Measurements from ENCODE around the gene SPESP1.
A peak's percentile ranks its signal among the peaks of the same experiment; 100 is the strongest.
"Not testable (repeated sequence)": the region's sequence is repeated elsewhere in the genome, so short reads cannot be mapped to it uniquely, and the experiment has no call there.

Gene SPESP1

DNA sequence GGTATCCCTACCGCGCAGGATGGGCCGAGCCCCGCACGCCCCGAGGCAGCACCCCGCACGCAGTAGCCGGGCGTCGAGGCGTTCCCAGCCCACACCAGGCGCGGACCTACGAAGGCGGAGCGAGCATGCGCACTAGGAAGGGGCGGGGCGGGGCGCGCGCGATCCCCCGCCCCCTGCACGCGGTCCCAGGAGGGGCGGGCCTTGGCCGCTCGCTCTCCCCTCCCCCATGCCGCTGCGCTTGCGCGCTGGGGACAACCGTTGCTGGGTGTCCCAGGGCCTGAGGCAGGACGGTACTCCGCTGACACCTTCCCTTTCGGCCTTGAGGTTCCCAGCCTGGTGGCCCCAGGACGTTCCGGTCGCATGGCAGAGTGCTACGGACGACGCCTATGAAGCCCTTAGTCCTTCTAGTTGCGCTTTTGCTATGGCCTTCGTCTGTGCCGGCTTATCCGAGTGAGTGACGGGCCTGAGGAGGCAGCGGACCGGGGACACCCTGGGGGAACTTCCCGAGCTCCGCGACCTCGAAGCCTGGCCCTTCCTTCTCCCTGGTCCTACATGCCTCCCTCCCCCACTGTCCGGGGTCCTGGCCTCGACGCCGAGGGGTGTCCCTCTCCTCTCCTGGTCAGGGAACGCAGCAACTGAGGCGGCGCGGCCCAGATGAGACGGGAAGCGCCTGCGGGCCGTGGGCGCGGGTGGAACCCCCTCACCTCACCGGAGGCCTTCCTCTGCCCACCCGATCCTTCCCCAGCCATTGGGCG is at the start of gene SPESP1:
TSS of gene SPESP1 (plus strand) at position 258 of the 755 bp plus-strand sequence. CDS start at position 387, 129 bp downstream.
- peak; percentile 27 to 44 for ATAC-seq

DNA sequence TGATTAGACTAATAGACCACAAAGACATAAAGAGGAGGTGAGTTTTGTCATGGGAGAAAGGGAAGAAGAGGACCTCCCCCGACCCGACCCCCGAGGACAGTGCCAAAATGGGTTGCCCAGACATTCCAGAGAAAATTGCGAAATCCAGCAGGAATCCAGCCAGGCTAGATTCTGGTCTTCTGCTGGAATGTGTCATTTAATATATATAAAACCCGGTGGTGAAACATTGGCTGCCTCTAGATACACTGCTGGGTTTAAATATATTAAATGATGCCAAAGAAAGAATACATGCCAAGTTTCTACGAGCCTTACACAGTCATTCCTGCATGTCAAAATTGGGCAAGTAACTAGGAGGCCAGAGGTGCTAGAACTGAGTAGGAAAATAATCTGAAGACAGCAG is 45.3 kb upstream of the SPESP1 start:
- no peak for ATAC-seq

DNA sequence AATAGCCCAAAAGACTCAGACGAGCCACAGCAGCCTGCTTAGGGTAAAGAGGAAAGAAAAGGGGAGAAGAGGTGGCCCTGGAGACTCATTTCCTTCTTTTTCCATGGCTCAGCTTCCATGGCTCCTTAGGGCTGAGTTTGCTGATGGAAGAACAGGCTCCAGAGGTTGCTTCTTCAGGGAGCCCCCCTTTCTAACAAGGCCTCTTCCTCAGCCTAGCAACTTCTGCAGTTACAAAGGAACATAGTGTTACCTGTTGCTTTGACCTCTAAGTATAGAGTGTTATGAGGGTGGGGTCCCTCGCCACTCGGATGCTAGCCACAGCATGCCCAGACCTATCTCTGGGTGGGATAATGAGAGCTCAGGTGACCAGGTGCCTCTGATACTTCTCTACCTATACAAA is 43.2 kb upstream of the SPESP1 start:
- no peak for ATAC-seq

DNA sequence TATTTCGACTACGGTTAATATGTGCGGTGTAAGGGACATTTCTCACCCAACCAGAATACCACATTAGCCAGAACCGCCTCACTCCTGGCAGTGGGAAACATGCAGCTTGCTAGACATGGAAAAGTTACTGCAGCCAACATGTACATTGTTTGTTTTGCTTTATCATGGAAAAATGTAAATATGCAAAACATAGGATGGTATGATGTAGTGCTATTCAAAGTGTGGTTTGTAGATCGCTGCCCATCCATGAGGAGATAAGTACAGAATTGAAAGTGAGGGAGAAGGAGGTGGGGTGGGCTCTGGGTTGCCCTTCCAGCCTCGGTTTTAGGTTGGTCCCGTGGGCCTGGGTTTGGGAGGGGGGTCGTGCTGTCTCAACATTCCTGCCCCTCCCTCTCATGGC is 42.5 kb upstream of the SPESP1 start:
- ATAC-seq = no peak

DNA sequence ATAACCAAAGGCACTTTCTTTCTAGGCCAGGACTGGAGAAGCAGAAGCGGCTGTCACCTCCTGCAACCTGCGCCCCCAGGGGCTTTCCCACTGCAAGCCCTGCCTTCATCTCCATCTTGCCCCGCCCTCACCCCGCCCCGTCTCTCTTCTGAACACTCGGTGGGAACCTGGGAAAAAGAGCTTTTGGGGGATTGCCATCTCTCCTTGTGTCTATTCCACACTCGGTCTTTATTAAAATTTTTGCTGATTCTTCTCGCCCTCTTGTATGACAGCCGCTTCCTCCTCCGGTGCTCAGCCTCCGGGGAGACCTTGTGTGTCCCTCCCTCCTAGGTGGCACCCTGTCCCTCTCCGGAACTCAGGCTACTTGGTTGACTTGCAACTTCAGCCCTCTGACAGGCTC is 41.9 kb upstream of the SPESP1 start:
- ATAC-seq = no peak

DNA sequence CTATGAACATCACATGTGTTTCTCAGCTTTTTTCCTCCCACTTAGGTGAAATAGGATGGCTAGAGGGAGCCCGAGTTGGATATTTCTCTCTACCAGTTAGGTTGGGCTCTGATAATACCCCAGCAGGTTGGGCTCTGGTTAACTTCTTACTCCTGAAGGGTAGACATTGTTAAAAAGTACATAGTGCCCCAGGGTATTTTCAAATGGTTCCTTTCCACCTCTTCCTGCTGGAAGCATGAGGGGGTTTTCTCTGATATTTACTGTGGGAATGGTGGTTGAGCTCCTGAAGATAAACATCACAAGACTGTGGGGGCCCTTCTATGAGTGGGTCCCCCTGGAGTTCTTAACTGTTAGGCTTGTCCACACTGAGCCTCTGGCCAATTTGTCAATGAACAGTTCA is 36.1 kb upstream of the SPESP1 start:
- ATAC-seq = no peak

DNA sequence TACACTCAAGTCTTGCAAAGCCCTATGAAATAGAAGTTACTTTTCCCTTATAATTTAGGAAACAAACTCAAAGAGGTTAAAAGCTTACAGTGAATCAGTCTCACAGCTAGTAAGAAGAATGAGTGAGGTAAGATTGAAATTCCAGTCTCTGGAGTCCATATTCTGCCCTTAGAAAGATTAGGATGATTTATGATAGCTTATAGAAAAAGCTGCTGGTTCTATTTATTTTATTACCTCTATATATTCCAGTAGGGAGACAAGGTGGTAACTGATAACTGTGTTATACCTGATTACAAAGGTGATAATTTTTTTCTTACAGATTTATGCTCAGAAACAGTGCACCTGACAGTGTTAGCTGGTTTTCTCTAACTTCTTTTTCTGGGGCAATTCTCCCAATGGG is 34.1 kb upstream of the SPESP1 start:
- ATAC-seq = no peak

DNA sequence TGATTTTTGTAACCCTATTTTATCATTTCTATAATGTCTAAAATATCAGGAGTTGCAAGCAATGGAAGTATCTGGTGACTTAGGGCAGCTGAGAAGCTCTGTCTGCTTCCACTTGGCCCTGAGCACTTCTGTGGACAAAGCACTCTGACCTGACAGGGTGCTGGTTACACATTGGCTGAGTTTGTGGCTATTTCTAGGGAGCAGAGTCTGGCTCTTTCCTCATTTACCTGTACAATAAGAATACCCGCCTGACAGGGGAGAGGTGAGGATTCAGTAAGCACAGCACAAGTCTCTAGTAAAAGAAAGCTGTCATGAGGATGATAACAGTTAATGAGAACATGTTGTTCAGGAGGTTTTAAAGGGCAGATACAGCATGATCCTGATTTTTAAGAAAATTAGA is 33.3 kb upstream of the SPESP1 start:
- ATAC-seq = no peak

DNA sequence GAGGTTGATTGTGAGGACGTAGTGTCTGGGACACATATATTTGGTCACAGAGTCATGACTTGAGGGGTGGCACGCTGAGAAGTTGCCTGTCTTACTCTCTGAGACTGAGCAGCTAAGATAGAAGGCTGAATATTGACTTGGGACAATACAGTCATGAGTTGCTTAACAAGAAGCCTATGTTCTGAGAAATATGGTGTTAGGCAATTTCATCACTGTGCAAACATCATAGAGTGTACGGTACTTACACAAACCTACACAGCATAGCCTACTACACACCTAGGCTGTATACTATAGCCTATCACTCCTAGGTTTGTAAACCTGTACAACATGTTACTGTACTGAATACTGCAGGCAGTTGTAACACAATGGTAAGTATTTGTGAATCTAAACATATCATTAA is 30.3 kb upstream of the SPESP1 start:
- no peak for ATAC-seq

DNA sequence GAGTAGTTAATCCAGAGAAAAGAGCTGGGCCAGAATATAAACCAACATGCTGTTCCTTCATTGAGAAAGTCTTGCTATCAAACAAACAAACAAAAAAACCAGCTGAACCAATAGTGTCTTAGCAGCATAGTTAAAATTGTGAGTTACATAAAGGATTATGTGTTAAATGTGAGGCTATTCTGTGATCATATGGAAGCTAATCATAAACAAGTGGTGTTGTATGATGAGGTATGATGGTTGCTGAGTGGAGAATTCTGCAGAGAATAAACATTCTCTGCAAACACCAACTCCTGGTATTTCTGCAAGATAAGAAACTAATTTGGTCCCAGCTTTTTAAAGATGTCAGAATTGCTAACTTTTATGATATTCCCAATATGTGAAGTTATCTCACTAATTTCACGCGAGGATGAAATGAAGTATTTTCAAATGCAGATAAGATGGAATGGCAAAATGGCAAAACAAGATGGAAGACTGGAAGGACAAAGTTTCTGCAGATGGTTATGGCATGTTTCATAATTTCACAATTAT is 22.9 kb upstream of the SPESP1 start:
- no peak for ATAC-seq

DNA sequence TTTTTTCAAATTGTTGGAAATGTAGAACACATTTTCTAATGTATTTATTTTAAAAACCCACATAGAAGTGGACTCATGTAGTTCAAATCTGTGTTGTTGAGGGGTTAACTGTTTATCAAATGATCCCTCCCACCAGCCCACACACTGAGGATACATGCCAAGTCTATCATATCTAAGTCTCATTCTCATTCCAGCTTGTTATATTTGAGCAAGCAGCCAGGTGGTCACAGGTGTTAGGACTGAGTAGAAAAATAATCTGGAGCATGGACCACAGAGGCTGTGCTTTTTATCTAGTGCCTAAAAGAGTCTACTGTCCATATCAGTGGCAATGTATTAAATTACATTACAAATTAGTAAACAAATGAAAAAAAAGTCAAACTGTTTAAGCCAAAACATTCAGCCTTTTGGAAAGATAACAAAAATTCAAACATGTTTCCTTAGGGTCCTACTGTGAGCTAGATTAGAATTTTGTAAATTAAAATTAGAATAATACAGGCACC is 20.7 kb upstream of the SPESP1 start:
- ATAC-seq = no peak

DNA sequence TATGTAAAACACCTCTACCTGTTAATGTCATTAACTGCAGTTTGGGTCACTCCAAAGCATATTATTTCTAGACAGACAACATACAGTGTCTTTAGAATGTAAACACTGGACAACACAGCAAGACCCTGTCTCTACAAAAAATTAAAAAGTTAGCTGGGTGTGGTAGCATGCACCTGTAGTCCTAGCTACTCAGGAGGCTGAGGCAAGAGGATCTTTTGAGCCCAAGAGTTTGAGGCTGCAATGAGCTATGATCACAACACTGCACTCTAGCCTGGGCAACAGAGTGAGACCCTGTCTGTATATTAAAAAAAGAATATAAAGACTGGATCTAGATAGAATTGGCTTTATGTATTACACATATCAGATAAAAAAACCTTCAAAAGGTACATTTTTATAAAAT is 20.0 kb upstream of the SPESP1 start:
- no peak for ATAC-seq

DNA sequence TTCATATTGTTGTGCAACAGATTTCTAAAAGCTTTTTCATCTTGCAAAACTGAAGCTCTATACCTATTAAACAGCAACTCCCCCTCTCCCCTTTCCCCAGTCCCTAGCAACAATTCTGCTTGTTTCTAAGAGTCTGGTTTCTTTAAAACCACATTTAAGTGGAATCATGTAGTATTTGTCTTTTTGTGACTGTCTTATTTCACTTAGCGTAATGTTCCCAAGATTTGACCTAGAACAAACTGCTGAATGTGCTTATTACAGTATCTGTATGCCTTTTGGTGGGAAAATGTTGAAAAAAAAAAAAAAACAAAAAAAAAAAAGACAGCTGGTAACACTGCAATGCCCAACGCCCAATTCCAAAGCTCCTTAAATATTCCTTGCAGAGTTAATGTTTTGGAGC is 19.5 kb upstream of the SPESP1 start:
- no peak for ATAC-seq

DNA sequence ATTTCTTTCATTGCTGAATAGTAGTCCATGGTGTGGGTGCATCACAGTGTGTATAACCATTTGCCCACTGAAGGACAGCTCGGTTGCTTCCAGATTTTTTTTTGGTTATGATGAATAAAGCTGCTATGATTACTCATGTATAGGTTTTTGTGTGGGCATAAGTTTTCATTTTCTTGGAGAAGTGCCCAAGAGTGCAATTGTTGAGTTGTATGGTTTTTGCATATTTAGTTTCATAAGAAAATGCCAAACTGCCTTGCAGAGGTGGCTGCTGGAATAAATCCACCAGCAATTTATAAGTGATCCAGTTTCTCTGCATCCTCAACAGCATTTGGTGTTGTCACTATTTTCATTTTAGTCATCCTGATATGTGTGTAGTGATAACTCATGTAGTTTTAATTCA is 8.4 kb upstream of the SPESP1 start:
- ATAC-seq = no peak

DNA sequence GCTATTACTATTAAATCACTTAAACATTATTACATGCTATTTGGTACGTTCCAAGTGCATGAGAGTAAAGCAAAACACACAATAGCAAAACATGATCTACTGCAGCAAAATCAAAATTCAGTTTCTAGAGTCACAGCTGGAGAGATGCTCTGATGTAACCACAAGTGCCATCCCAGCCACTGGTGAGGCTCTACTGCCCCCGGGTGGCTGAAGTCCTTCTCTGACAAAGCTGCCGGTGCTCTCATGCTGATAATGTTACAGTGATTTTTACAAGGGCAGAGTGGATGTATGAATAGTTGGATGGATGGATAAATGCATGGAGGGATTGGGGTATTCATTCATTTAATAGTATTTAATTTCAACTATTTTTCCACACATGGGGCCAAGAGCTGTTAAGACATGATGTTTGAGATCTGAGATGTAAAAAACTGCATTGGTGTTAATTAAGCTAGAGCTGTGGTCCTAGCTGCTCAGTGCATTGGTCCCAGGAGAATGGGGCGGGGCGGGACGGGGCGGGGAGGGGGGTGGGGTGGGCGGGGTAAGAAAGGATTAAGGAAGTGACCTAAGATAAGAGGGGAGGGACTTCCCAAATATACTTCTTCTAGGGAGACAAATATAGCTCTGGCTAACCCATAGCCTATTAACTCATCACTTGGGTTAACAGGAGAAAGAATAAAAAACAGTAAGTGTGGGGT is 5.3 kb upstream of the SPESP1 start:
- ATAC-seq = no peak

DNA sequence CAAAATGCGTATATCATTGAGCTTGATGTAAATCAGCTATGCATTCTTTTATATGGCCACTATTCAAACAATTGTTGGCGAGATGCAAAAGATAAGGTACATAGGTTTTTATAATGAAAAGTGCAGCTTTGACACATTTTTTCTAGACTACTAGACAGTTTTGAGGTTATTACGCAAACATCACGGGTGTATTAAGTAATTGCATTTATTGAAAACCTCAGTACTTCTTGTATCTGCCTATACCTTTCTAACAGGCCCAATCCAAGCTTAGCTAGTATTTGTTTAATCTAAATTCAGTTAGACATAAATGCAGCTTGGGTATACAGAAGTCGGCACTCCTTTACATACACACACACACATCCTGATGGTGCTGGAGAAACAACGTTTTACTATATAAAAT is 2.7 kb downstream of the SPESP1 start:
- ATAC-seq = no peak

DNA sequence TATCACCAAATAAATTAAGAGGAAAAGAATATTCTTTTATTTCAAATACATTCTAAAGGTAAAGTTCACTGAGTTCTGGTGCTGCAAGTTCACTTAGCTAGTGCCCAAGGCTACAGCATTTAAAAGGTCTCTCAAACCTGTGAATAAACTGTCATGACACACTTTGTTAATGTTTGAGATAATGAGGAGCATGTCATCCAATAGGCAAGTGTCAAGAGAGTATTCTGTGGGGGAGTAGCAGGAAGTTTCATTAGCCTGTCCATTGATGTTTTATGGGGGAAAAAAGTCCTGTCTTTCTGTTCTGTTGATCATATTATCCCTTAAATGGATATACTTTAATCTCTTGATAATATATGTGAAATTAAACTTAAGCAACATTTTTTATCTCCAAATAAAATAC is 4.0 kb downstream of the SPESP1 start:
- no peak for ATAC-seq

DNA sequence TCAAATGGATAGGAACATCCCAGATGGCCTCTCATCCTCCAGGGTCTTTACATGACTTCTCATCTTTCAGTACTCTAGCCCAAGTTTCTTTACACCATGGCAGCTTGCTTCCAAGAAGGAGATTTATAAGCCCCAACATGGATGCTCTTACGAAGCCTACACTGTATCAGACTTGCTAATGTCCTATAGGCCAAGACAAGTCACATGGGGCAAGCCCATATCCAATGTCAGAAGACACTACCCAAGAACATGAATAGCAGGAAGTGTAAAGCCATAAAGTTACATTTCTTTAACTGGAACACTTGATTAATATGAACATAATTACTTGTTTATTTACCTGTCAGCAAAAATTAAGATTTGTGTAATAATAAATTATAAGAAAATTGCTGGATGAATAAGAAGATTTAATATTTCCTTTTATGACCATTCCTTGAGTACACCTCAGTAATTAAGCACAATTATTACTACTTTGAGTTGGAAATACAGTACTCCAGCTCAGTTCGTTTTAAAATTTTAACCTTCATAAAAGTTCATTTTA is 5.1 kb downstream of the SPESP1 start:
- no peak for ATAC-seq

DNA sequence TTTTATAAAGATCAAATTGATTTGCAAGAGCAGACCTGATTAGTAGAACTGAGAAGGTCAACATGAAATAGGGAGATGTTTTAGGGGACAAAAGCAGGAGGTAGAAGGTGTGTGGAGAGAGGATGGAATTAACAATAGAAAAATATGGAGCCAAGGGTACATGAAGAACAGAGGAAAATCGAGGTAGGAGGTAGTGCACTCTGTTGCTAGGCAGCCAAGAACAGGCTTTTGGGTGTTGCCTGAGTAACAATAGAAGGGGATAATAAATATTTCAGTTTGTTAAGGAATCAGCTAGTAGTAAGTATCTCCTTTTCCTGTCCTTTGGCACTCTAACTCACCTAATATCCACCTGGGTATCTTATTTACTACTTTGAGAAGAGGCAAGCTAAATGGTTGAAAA is 9.2 kb downstream of the SPESP1 start:
- ATAC-seq = no peak

DNA sequence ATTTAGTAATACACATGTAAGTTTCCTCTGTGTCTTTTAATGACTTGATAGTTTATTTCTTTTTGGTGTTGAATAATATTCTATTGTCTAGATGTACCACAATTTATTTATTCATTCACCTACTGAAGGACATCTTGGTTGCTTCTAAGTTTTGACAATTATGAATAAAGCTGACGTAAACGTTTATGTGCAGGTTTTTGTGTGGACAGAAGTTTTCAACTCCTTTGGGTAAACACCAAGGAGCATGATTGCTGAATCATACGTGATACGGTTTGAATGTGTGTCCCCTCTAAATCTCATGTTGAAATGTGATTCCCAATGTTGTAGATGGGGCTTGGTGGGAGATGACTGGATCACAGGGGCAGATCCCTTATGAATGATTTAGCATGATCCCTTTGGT is 21.5 kb downstream of the SPESP1 start:
- no peak for ATAC-seq

DNA sequence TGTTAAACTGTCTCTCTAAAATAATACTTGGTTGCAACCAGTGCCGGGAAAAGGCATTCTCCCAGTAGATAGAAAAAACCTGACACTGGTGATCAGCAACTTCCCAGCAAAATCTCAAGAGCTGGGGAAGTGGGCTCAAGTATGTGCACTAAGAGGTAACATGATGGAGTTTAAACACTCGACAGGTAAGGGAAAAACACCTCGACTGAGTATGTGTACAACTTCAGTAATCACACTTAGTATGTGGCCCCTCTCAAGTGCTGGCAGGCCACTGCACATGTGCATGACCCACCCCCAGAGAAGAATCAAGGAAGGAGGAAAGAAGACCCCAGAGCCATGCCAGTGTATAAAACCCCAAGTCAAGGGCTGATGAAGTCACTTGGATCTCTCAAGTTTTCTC is 27.4 kb downstream of the SPESP1 start:
- ATAC-seq = no peak

DNA sequence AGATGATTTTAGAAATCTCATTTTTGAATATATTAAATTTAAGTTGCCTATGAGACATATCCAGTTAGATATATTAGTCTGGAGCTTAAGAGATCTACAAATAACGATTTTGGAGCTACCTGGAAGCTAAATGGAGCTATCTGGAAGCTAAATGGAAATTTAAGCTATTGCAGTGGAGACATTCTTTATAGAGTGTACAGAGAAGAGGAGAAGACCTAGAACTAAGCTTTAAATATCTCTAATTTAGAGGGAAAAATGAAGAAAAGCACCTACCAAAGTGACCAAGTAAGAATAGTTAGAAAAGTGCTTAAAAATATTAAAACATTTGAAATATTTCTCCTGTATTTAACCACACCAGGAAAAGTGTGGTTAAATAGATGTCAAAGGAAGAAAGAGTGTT is 28.3 kb downstream of the SPESP1 start:
- ATAC-seq = no peak

DNA sequence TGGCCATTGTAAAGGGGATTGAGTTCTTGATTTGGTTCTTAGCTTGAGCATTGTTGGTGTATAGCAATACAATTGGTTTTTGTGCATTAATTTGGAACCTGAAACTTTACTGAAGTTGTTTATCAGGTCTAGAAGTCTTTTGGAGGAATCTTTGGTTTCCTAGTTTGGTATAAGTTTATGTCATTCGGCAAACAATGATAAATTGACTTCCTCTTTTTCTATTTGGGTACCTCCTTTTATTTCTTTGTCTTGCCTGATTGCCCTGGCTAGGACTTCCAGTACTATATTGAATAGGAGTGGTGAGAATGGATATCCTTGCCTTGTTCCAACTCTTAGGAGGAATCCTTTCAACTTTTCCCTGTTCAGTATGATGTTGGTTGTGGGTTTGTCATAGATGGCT is 32.1 kb downstream of the SPESP1 start:
- ATAC-seq = no peak

DNA sequence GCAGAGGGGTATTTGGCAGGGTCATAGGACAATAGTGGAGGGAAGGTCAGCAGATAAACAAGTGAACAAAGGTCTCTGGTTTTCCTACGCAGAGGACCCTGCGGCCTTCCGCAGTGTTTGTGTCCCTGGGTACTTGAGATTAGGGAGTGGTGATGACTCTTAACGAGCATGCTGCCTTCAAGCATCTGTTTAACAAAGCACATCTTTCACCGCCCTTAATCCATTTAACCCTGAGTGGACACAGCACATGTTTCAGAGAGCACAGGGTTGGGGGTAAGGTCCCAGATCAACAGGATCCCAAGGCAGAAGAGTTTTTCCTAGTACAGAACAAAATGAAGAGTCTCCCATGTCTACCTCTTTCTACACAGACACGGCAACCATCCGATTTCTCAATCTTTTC is 33.4 kb downstream of the SPESP1 start:
- ATAC-seq = not testable (repeated sequence)

Data from activated CD4-positive, CD25-positive, alpha-beta regulatory T cell treated with anti-CD3 and anti-CD28 coated beads, Interleukin-2, amount 50 U/mL, for 24 hours (primary cell).